H1 (cell line): ENCODE data around the gene C16orf89. TPM values are rescaled to one million over a fixed set of nuclear protein-coding genes. Genes with fewer than 3 reads are reported as not detected.

Experiments
- CTCF ChIA-PET: fragments of 300-600 bp; sonication (Branson Sonifier 250); formaldehyde crosslinking; loops from one replicate; lab custom pipeline; 2021; ENCODE audit not compliant: partially characterized antibody; lab: Charles Lee
- POLR2A ChIA-PET: fragments of 300-600 bp; sonication (Branson Sonifier 250); formaldehyde crosslinking; loops from one replicate; lab custom pipeline; 2021; ENCODE audit warnings: inconsistent platforms; ENCODE audit not compliant: partially characterized antibody; lab: Charles Lee
- DNase-seq, 2 experiments: peaks; one replicate each; pipeline versions ENCODE4 v3.0.0 to v3.0.0-alpha.2; 2010 to 2022; ENCODE audit warnings: low spot score in 2 of 2, low read depth in 1 of 2, mixed read lengths in 1 of 2
- FAIRE-seq: peaks from 2 replicates; lab custom pipeline; 2011; peaks lifted over from hg19 to GRCh38; lab: Jason Lieb, UNC
- H2AFZ ChIP-seq: 2 replicates; pipeline ENCODE4 v1.8.1; 2012; ENCODE audit warnings: low read length, inconsistent platforms
- H2AK5ac ChIP-seq: 2 replicates; pipeline ENCODE4 v1.6.1; 2013; ENCODE audit warnings: low read depth, low read length
- H2BK120ac ChIP-seq: replicated peaks from 2 replicates; pipeline ENCODE3; 2013; ENCODE audit warnings: low read depth, low read length, inconsistent platforms
- H2BK12ac ChIP-seq: 2 replicates; pipeline ENCODE4 v1.6.1; 2013; ENCODE audit warnings: low read depth, low read length
- H2BK15ac ChIP-seq: 2 replicates; pipeline ENCODE4 v1.6.1; 2013; ENCODE audit warnings: low read length
- H2BK20ac ChIP-seq: 2 replicates; pipeline ENCODE4 v1.6.1; 2013; ENCODE audit warnings: low read length
- H2BK5ac ChIP-seq: 2 replicates; pipeline ENCODE4 v1.6.1; 2013; ENCODE audit warnings: low read depth, low read length
- H3K14ac ChIP-seq: 2 replicates; pipeline ENCODE4 v1.6.1; 2013; ENCODE audit warnings: inconsistent platforms; ENCODE audit not compliant: insufficient read length
- H3K18ac ChIP-seq: 2 replicates; pipeline ENCODE4 v1.6.1; 2013; ENCODE audit warnings: low read length; ENCODE audit errors: extremely low read depth
- H3K23ac ChIP-seq: 2 replicates; pipeline ENCODE4 v1.6.1; 2013; ENCODE audit warnings: inconsistent platforms; ENCODE audit not compliant: insufficient read length
- H3K23me2 ChIP-seq: 2 replicates; pipeline ENCODE4 v1.6.1; 2013; ENCODE audit warnings: low read depth, low read length
- H3K27ac ChIP-seq: 2 replicates; pipeline ENCODE4 v1.6.1; 2011; ENCODE audit warnings: low read depth, low read length, inconsistent platforms
- H3K27me3 ChIP-seq, 4 experiments: replicated peaks in 1 of 4; 1 replicate in 1 of 4; 2 replicates in 3 of 4; pipeline versions ENCODE4 v1.6.1 to v1.8.1; 2011 to 2013; ENCODE audit warnings: low read length in 3 of 4, mild to moderate bottlenecking in 3 of 4, inconsistent platforms in 2 of 4, mixed read lengths in 2 of 4, moderate library complexity in 1 of 4; ENCODE audit not compliant: control insufficient read depth in 3 of 4, insufficient read depth in 3 of 4; ENCODE audit errors: extremely low read depth in 1 of 4
- H3K36me3 ChIP-seq, 4 experiments: 2 replicates each; pipeline versions ENCODE4 v1.6.1 to v1.8.1; 2011 to 2013; ENCODE audit warnings: mild to moderate bottlenecking in 4 of 4, low read length in 3 of 4, moderate library complexity in 2 of 4, control low read depth in 1 of 4, inconsistent platforms in 1 of 4; ENCODE audit not compliant: insufficient read depth in 4 of 4, control insufficient read depth in 2 of 4
- H3K4ac ChIP-seq: replicated peaks from 2 replicates; pipeline ENCODE3; 2013; ENCODE audit warnings: low read length, low read depth, mixed read lengths, inconsistent platforms; ENCODE audit not compliant: insufficient read length
- H3K4me1 ChIP-seq, 4 experiments: replicated peaks in 1 of 4; 1 replicate in 1 of 4; 2 replicates in 3 of 4; pipeline versions ENCODE4 v1.6.1 to v1.8.1; 2011 to 2013; ENCODE audit warnings: low read length in 3 of 4, inconsistent platforms in 2 of 4, mixed read lengths in 1 of 4; ENCODE audit not compliant: insufficient read depth in 4 of 4, control insufficient read depth in 3 of 4
- H3K4me2 ChIP-seq, 2 experiments: 2 replicates each; pipeline versions ENCODE4 v1.6.1 to v1.8.1; 2011 to 2013; ENCODE audit warnings: low read depth in 2 of 2, low read length in 2 of 2, control low read depth in 1 of 2, inconsistent platforms in 1 of 2, mild to moderate bottlenecking in 1 of 2; ENCODE audit not compliant: insufficient read depth in 1 of 2
- H3K4me3 ChIP-seq, 4 experiments: fragments of 200-600, 300-600 bp in 1 of 4; sonication (generic), shearing (Covaris generic), sonication (Bioruptor Twin) in 1 of 4; 2 replicates each; pipeline versions ENCODE4 v1.5.1 to v1.8.1; 2011 to 2016; ENCODE audit warnings: low read length in 4 of 4, low read depth in 3 of 4, control low read depth in 2 of 4, inconsistent platforms in 2 of 4, mild to moderate bottlenecking in 2 of 4, mixed read lengths in 1 of 4, moderate library complexity in 1 of 4; ENCODE audit not compliant: insufficient read depth in 2 of 4; ENCODE audit errors: extremely low read depth in 1 of 4
- H3K56ac ChIP-seq: replicated peaks from 2 replicates; pipeline ENCODE3; 2013; ENCODE audit warnings: low read depth, mild to moderate bottlenecking, mixed read lengths, low read length, inconsistent platforms; ENCODE audit not compliant: insufficient read length
- H3K79me1 ChIP-seq: 2 replicates; pipeline ENCODE4 v1.6.1; 2013; ENCODE audit warnings: low read depth, low read length, control low read depth
- H3K79me2 ChIP-seq, 2 experiments: 2 replicates each; pipeline versions ENCODE4 v1.6.1 to v1.8.1; 2012 to 2013; ENCODE audit warnings: low read length in 2 of 2, mild to moderate bottlenecking in 2 of 2, inconsistent platforms in 1 of 2; ENCODE audit not compliant: insufficient read depth in 2 of 2, control insufficient read depth in 1 of 2
- H3K9ac ChIP-seq, 4 experiments: replicated peaks in 1 of 4; 1 replicate in 1 of 4; 2 replicates in 3 of 4; pipeline versions ENCODE4 v1.6.1 to v1.8.1; 2011 to 2013; ENCODE audit warnings: low read depth in 3 of 4, low read length in 3 of 4, control low read depth in 2 of 4, mild to moderate bottlenecking in 2 of 4, moderate library complexity in 2 of 4, inconsistent platforms in 1 of 4; ENCODE audit errors: extremely low read depth in 1 of 4
- H3K9me3 ChIP-seq, 2 experiments: 2 replicates each; pipeline versions ENCODE4 v1.6.1 to v1.8.1; 2012 to 2013; ENCODE audit warnings: mild to moderate bottlenecking in 2 of 2, moderate library complexity in 2 of 2, control low read depth in 1 of 2, inconsistent platforms in 1 of 2, low read depth in 1 of 2, low read length in 1 of 2, mixed read lengths in 1 of 2; ENCODE audit not compliant: insufficient read depth in 2 of 2
- H4K20me1 ChIP-seq, 2 experiments: replicated peaks in 1 of 2; 2 replicates each; pipeline versions ENCODE3 to v1.8.1; 2011 to 2013; ENCODE audit warnings: inconsistent platforms in 2 of 2, low read length in 2 of 2, mild to moderate bottlenecking in 1 of 2; ENCODE audit not compliant: insufficient read depth in 2 of 2, control insufficient read depth in 1 of 2
- H4K5ac ChIP-seq: 2 replicates; pipeline ENCODE4 v1.6.1; 2013; ENCODE audit warnings: low read length, low read depth, mixed read lengths, inconsistent platforms; ENCODE audit not compliant: insufficient read length
- H4K8ac ChIP-seq: 2 replicates; pipeline ENCODE4 v1.8.0; 2013; ENCODE audit warnings: mild to moderate bottlenecking, moderate library complexity, low read length, inconsistent platforms; ENCODE audit not compliant: insufficient read depth; ENCODE audit errors: extremely low read depth
- H4K91ac ChIP-seq: replicated peaks from 2 replicates; pipeline ENCODE3; 2013; ENCODE audit warnings: low read length, mixed read lengths, inconsistent platforms; ENCODE audit not compliant: insufficient read length
- CEBPB ChIP-seq: IDR thresholded peaks from 2 replicates; pipeline ENCODE4 v1.6.1; 2012; ENCODE audit warnings: low read depth, low read length
- GABPA ChIP-seq: IDR thresholded peaks from 2 replicates; pipeline ENCODE4 v1.6.1; 2011; ENCODE audit warnings: mild to moderate bottlenecking, low read length, moderate library complexity, borderline replicate concordance; ENCODE audit not compliant: insufficient read depth
- KDM5A ChIP-seq: fragments of 200-600 bp; IDR thresholded peaks from 2 replicates; pipeline ENCODE4 v1.7.1; 2012; ENCODE audit warnings: mild to moderate bottlenecking, low read length, inconsistent platforms, mixed read lengths
- RBBP5 ChIP-seq: IDR thresholded peaks from 2 replicates; pipeline ENCODE4 v1.7.1; 2012; ENCODE audit warnings: low read depth, mild to moderate bottlenecking, inconsistent platforms, low read length, moderate library complexity, borderline replicate concordance
- RFX5 ChIP-seq: IDR thresholded peaks from 2 replicates; pipeline ENCODE4 v1.6.1; 2011; ENCODE audit warnings: low read depth, low read length, improper control_type of control experiment, borderline replicate concordance
- SRF ChIP-seq: IDR thresholded peaks from 2 replicates; pipeline ENCODE4 v1.6.1; 2011; ENCODE audit warnings: mild to moderate bottlenecking, low read depth, low read length, moderate library complexity
- TAF1 ChIP-seq: IDR thresholded peaks from 2 replicates; pipeline ENCODE4 v1.6.1; 2011; ENCODE audit warnings: mild to moderate bottlenecking, low read depth, low read length
- TBP ChIP-seq: IDR thresholded peaks from 2 replicates; pipeline ENCODE4 v1.6.1; 2011; ENCODE audit warnings: low read depth, low read length, improper control_type of control experiment
- WGBS, 2 experiments: shearing (Covaris generic) in 1 of 2; methylation state at CpG; one replicate each; pipeline versions ENCODE4 v1.1.6 to v1.1.7; 2013 to 2015; ENCODE audit warnings: low lambda C conversion rate in 2 of 2, mixed read lengths in 2 of 2, inconsistent platforms in 1 of 2, low coverage in 1 of 2, missing lambda C conversion rate in 1 of 2; ENCODE audit not compliant: insufficient replicate concordance in 2 of 2, insufficient coverage in 1 of 2, insufficient read length in 1 of 2; ENCODE audit errors: extremely low coverage in 1 of 2, missing lambda C conversion rate in 1 of 2; 5-methylcytosine and 5-hydroxymethylcytosine counted together
- polyA plus RNA-seq, 7 experiments: library from polyadenylated mRNA; depleted of rRNA in 3 of 7; stranded (reverse) in 5 of 7; unstranded in 2 of 7; fragments of >200 nt in 5 of 7; fragments of 200-250 nt in 2 of 7; gene quantifications; 1 replicate in 5 of 7; 2 replicates in 1 of 7; 4 replicates in 1 of 7; pipeline versions ENCODE4 v1.2.1 to v1.2.3, GENCODE V29; 2011 to 2013; ENCODE audit warnings: missing spikeins in 2 of 7, mixed read lengths in 2 of 7
- total RNA-seq: library from RNA; stranded (reverse); fragmentation: NEBNext Ultra II Directional; extraction: Animal tissue kit (Norgen Biotek cat#: 25700); gene quantifications from 2 replicates; pipeline ENCODE4 v1.2.1, GENCODE V29; 2021
- TF ChIP-seq, protein P1 (sequence below), 3 experiments: IDR thresholded peaks; 1 replicate in 2 of 3; 2 replicates in 1 of 3; pipeline versions ENCODE4 v1.5.1 to v1.6.1; 2011; ENCODE audit warnings: low read length in 3 of 3, mild to moderate bottlenecking in 3 of 3, inconsistent platforms in 2 of 3, low read depth in 1 of 3, moderate library complexity in 1 of 3; ENCODE audit not compliant: insufficient read depth in 1 of 3; ENCODE audit errors: control extremely low read depth in 1 of 3
- TF ChIP-seq, protein P2 (sequence below): IDR thresholded peaks from 2 replicates; pipeline ENCODE4 v1.6.1; 2011; ENCODE audit warnings: low read depth, mild to moderate bottlenecking, low read length; ENCODE audit not compliant: insufficient read depth

The C16orf89 gene
- total and polyA plus RNA-seq, 2 of the 8 experiments (the other 6 are each of a cell fraction or from before 2014, with no cell fraction given) = 6.7 to 9.9 TPM

DNA sequence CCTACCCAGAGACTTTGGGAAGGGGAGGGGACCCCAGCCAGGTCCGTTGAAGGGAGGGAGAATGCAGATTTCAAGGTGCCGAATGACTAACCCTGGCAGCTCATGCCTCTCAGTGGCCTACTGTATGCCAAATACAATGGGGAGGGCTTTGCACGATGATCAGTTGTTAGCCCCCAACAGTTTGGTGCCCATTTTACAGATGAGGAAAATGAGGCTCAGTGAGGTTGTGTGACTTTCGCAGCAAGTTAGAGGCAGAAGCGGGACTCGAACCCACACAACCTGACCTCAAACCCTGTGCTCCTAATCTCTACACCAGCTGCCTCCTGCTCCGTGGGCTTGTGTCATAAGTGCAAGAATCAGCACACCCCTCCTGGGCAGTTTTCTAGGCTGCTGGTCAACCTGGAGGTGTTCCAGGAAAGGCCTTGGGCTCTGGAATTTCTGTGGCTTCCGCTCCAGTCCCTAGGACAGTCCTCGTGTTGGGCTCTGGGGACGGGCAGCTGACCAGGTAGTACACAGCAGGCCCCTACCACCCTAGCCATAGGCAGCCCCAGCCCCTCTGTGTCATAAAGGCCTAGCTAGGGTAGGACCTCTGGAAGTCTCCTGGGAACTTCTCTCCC, 20.1 kb downstream of the C16orf89 start:
- ChIA-PET CTCF (interaction anchor here (0.7 to 28.8 kb wide), 3 partner anchors 11 to 36 kb away, joined by 3 to 625 read pairs (median 111); partner anchors contain the start of gene ALG1), POLR2A (interaction anchor here (0.6 to 1.2 kb wide), 3 partner anchors 8 to 153 kb away, joined by 3 to 8 read pairs (median 5); no protein-coding TSS in a partner anchor)
- Histone ChIP-seq H2AK5ac (no peak overlapping the region), H2BK12ac (0 out of 2 replicates have a peak overlapping the region, but pooled peaks have one; percentile 23), H4K8ac (no peak overlapping the region), H3K18ac (no peak overlapping the region), H3K79me2 (no peaks in the 10 kb centered on the region), H4K5ac (no peak overlapping the region), H2BK15ac (no peak overlapping the region), H2BK20ac (no peak overlapping the region), H3K4me2 (no peak overlapping the region), H3K56ac (no peak overlapping the region), H3K9me3 (no peaks in the 10 kb centered on the region), H3K27me3 (no peaks in the 10 kb centered on the region), H3K4me3 (no peak overlapping the region), H4K20me1 (no peaks in the 10 kb centered on the region), H3K9ac (no peak overlapping the region), H3K4me1 (no peaks in the 10 kb centered on the region; a peak in 1 of 7 replicates), H3K23ac (no peak overlapping the region), H4K91ac (no peak overlapping the region), H2BK120ac (no peak overlapping the region), H3K79me1 (no peaks in the 10 kb centered on the region), H3K36me3 (no peaks in the 10 kb centered on the region), H2AFZ (no peak overlapping the region), H3K27ac (no peak overlapping the region), H3K14ac (no peak overlapping the region), H2BK5ac (no peak overlapping the region), H3K4ac (no peak overlapping the region), H3K23me2 (no peaks in the 10 kb centered on the region)
- FAIRE-seq (no peak), DNase-seq (no peak)
- 91% methylated on average over 10 of the region's 10 CpGs; no CpG with 5 or more reads in 1 of the 2 experiments for WGBS, 2 experiments
- TF ChIP-seq TAF1 (no peak), RFX5 (no peak), CEBPB (no peak), TBP (no peak), KDM5A (no peak), GABPA (no peak), SRF (no peak), RBBP5 (no peak)
- TF ChIP-seq, protein P1, sequence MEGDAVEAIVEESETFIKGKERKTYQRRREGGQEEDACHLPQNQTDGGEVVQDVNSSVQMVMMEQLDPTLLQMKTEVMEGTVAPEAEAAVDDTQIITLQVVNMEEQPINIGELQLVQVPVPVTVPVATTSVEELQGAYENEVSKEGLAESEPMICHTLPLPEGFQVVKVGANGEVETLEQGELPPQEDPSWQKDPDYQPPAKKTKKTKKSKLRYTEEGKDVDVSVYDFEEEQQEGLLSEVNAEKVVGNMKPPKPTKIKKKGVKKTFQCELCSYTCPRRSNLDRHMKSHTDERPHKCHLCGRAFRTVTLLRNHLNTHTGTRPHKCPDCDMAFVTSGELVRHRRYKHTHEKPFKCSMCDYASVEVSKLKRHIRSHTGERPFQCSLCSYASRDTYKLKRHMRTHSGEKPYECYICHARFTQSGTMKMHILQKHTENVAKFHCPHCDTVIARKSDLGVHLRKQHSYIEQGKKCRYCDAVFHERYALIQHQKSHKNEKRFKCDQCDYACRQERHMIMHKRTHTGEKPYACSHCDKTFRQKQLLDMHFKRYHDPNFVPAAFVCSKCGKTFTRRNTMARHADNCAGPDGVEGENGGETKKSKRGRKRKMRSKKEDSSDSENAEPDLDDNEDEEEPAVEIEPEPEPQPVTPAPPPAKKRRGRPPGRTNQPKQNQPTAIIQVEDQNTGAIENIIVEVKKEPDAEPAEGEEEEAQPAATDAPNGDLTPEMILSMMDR (IDR thresholded peaks at IDR 0.05; ENCODE audit: control extremely low read depth in 1 of 3, insufficient read depth in 1 of 3, low read depth in 1 of 3, low read length in 3 of 3) = no peak
- TF ChIP-seq, protein P2, sequence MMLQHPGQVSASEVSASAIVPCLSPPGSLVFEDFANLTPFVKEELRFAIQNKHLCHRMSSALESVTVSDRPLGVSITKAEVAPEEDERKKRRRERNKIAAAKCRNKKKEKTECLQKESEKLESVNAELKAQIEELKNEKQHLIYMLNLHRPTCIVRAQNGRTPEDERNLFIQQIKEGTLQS = no peak
